Measurements from ENCODE around the gene CPNE2. TPM values are rescaled to one million over a fixed set of nuclear protein-coding genes. Genes with fewer than 3 reads are reported as not detected.

The CPNE2 gene
- total RNA-seq, 1 experiment from 2014 or later: 35.2 TPM

DNA sequence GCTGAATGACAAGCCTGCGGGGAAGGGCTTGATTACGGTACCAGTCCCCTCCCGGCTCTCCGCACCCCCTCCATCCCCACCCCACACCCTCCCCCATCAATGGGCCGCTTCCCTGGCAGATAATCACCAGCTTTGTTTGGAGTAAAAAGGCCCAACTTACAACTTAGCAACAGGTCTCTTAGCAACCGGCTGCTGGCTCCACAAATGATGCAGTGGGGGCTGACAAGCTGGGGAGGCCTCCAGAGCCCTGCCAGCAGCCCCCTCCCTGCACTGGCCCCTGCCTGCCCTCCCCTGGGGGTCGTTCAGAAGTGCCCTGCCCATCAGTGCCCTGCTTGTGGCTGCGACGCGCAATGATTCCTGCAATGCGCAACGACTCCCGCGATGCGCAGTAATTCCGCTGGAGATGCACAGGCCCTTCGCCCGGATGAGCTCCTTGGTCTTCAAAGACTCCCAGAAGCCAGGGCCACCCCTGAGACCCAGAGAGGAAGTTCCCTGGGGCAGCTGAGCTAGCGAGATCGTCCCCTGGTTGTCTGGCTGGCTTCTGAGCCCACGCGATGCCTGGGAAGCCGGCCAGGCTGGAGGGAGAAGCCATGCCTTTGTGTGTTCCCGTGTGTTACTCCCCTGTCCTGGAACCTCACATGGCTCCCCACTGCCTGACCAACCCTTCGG is 23.3 kb downstream of the CPNE2 start:
- CTCF ChIA-PET: no interaction called here
- H2AFZ ChIP-seq: no peak overlapping the region
- intact Hi-C loops (cut with micrococcal nuclease; ENCODE audit: unreplicated experiment): no loop called here
- H3K4me2 ChIP-seq: no peak overlapping the region
- H3K4me3 ChIP-seq: no peak overlapping the region
- H3K4me1 ChIP-seq (replicated peaks; ENCODE audit: insufficient read depth): no peaks in the 10 kb centered on the region
- H3K9me2 ChIP-seq (ENCODE audit: insufficient read depth): no peaks in the 10 kb centered on the region
- no peaks in the 10 kb centered on the region for H3K79me2 ChIP-seq (ENCODE audit: low read depth)
- no peaks in the 10 kb centered on the region for H3F3A ChIP-seq (ENCODE audit: insufficient read depth, low read depth)
- no peaks in the 10 kb centered on the region for H4K20me1 ChIP-seq (ENCODE audit: insufficient read depth)
- no peaks in the 10 kb centered on the region for H3K27me3 ChIP-seq (ENCODE audit: insufficient read depth, low read depth)
- no peak for DNase-seq
- no peak overlapping the region for H3K27ac ChIP-seq
- POLR2A ChIA-PET (ENCODE audit: unreplicated experiment): no interaction called here
- H3K36me3 ChIP-seq (ENCODE audit: low read depth): no peaks in the 10 kb centered on the region
- TF ChIP-seq, protein P1, sequence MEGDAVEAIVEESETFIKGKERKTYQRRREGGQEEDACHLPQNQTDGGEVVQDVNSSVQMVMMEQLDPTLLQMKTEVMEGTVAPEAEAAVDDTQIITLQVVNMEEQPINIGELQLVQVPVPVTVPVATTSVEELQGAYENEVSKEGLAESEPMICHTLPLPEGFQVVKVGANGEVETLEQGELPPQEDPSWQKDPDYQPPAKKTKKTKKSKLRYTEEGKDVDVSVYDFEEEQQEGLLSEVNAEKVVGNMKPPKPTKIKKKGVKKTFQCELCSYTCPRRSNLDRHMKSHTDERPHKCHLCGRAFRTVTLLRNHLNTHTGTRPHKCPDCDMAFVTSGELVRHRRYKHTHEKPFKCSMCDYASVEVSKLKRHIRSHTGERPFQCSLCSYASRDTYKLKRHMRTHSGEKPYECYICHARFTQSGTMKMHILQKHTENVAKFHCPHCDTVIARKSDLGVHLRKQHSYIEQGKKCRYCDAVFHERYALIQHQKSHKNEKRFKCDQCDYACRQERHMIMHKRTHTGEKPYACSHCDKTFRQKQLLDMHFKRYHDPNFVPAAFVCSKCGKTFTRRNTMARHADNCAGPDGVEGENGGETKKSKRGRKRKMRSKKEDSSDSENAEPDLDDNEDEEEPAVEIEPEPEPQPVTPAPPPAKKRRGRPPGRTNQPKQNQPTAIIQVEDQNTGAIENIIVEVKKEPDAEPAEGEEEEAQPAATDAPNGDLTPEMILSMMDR (conservative IDR thresholded peaks at IDR 0.05): no peak
- no peak for TF ChIP-seq EZH2 (IDR thresholded peaks at IDR 0.05; ENCODE audit: low read depth)
- no TSS peak for BruUV-seq (replicated peaks)
- H3K9me3 ChIP-seq (ENCODE audit: insufficient read depth, low read depth): no peaks in the 10 kb centered on the region

DNA sequence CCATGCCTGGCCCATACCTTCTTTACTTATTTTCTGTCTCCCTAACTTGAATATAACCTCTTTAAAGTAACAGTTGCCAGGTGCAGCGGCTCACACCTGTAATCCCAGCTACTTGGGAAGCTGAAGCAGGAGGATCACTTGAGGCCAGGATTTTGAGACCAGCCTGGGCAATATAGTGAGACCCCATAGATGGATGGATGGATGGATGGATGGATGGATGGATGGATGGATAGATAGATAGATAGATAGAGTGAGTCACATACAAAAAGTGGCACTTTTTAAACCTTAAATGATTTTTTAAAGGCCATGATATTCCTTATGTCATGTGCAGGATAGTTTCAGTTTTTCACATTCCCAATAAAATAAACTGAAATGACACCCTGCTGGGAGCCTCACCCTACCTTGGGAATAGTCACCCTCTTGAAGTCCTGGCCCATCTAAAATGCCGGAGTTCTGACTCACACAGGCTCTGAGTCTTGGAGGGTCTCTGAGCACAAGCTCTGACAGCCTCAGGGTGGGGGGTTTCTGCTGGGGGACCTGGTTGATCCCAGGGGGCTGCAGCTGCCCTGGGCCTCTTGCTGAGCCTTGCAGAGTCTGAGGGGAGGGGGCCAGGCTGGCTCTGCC is 26.2 kb downstream of the CPNE2 start:
- Histone ChIP-seq H3K9me3 (ENCODE audit: insufficient read depth, low read depth) (no peaks in the 10 kb centered on the region), H3F3A (ENCODE audit: insufficient read depth, low read depth) (no peaks in the 10 kb centered on the region), H2AFZ (no peak overlapping the region), H3K27me3 (ENCODE audit: insufficient read depth, low read depth) (no peaks in the 10 kb centered on the region), H3K4me1 (replicated peaks; ENCODE audit: insufficient read depth) (no peaks in the 10 kb centered on the region), H3K79me2 (ENCODE audit: low read depth) (no peaks in the 10 kb centered on the region), H3K4me3 (no peak overlapping the region), H3K4me2 (no peak overlapping the region), H3K9me2 (ENCODE audit: insufficient read depth) (no peaks in the 10 kb centered on the region), H3K27ac (no peak overlapping the region), H3K36me3 (ENCODE audit: low read depth) (no peaks in the 10 kb centered on the region), H4K20me1 (ENCODE audit: insufficient read depth) (no peaks in the 10 kb centered on the region)
- no peak for DNase-seq
- POLR2A ChIA-PET (ENCODE audit: unreplicated experiment): no interaction called here
- TF ChIP-seq, protein P1 (conservative IDR thresholded peaks at IDR 0.05): no peak
- BruUV-seq (replicated peaks): no TSS peak
- CTCF ChIA-PET: interaction anchor here (0.6 to 0.7 kb wide), 2 partner anchors 159 to 596 kb away, joined by 5 to 9 read pairs; no protein-coding TSS in a partner anchor
- intact Hi-C loops (cut with micrococcal nuclease; ENCODE audit: unreplicated experiment): no loop called here

DNA sequence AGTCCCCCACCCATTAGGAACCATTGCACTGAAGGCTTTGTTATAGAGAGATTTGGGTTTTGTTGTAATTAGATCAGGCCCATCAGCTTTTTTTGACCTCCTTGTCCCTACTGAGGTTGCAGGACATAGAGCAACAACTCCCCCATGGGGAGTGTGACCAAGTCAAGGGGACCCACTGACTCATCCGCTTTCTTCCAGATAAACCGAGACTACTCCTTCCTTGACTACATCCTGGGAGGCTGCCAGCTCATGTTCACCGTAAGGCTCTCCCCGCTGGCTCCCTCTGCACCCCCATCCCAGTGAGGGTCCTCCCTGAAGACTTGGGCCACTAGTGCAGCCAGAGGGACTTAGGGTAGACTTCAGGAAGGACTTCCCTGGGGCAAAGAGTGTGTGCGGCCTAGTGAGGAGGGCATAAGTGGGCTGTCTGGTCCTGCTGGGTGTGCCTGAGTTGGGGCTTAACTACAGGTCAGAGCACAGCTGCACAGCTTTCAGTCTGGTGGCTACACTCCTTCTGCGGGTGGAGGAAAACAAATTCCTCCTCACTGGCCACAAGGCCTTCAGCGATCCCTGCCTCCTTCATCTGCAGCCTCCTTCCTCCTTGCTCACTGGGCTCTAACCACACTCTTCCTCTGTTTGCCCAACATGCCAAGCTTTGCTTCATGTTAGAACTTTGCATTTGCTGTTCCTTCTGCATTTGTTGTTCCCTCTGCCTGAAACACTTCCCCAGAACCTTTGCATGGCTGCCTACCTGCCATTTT is 31.0 kb downstream of the CPNE2 start:
- Histone ChIP-seq H3K4me3 (no peak overlapping the region), H3K36me3 (ENCODE audit: low read depth) (no peaks in the 10 kb centered on the region), H3K27ac (no peak overlapping the region), H3F3A (ENCODE audit: insufficient read depth, low read depth) (no peaks in the 10 kb centered on the region), H2AFZ (no peak overlapping the region), H3K9me3 (ENCODE audit: insufficient read depth, low read depth) (no peaks in the 10 kb centered on the region), H3K4me2 (no peak overlapping the region), H3K27me3 (ENCODE audit: insufficient read depth, low read depth) (no peaks in the 10 kb centered on the region), H3K9me2 (ENCODE audit: insufficient read depth) (no peaks in the 10 kb centered on the region), H4K20me1 (ENCODE audit: insufficient read depth) (no peaks in the 10 kb centered on the region), H3K4me1 (replicated peaks; ENCODE audit: insufficient read depth) (no peaks in the 10 kb centered on the region), H3K79me2 (ENCODE audit: low read depth) (no peaks in the 10 kb centered on the region)
- ChIA-PET CTCF (interaction anchor here (0.6 kb wide), 1 partner anchor 30 kb away, joined by 3 read pairs; no protein-coding TSS in a partner anchor), POLR2A (ENCODE audit: unreplicated experiment) (interaction anchor here (0.5 kb wide), 1 partner anchor 37 kb away, joined by 4 read pairs; no protein-coding TSS in a partner anchor)
- no peak for DNase-seq
- TF ChIP-seq, protein P1 (conservative IDR thresholded peaks at IDR 0.05): no peak
- TF ChIP-seq EZH2 (IDR thresholded peaks at IDR 0.05; ENCODE audit: low read depth): no peak
- BruUV-seq (replicated peaks): no TSS peak
- intact Hi-C loops (cut with micrococcal nuclease; ENCODE audit: unreplicated experiment): no loop called here
